ENCODE measurements around the gene CSTPP1.
A peak's percentile ranks its signal among the peaks of the same experiment; 100 is the strongest.

The CSTPP1 gene

DNA sequence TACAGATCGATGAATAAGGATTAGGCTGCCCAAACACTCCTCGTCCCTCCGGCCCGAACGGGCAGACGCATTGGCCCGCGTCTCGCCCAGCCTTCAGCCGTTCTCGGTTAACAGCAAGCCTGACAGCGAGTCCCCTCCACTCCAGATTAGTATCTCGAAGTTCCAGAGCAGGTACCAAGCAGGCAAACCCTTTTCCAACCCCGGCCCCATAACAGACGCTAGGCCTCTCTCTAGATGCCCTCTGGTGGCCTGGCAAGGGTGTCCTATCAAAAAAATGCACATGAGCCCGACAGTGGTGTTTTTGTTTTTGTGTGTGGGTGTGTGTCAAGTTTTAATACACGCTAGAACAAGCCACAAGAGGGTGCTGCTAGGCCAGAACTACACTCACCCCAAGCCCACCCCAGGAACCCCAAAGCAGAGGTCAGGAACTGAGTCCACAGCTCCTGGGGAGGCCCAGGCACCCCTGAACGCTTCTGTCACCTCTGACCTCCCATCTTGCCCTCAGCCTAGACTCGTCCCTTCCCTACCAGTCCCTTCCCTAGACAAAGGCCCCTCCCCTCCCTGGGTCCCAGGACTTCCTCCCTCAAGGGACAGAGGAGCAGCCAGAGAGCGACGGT, 240.8 kb downstream of the CSTPP1 start:
- peak overlapping the region; percentile 97 to 99 (median 98) for H3K4me3 Mint-ChIP-seq
- TF ChIP-seq, protein P1, sequence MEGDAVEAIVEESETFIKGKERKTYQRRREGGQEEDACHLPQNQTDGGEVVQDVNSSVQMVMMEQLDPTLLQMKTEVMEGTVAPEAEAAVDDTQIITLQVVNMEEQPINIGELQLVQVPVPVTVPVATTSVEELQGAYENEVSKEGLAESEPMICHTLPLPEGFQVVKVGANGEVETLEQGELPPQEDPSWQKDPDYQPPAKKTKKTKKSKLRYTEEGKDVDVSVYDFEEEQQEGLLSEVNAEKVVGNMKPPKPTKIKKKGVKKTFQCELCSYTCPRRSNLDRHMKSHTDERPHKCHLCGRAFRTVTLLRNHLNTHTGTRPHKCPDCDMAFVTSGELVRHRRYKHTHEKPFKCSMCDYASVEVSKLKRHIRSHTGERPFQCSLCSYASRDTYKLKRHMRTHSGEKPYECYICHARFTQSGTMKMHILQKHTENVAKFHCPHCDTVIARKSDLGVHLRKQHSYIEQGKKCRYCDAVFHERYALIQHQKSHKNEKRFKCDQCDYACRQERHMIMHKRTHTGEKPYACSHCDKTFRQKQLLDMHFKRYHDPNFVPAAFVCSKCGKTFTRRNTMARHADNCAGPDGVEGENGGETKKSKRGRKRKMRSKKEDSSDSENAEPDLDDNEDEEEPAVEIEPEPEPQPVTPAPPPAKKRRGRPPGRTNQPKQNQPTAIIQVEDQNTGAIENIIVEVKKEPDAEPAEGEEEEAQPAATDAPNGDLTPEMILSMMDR (IDR thresholded peaks at IDR 0.05; ENCODE audit: unreplicated experiment in 3 of 3) = peak; percentile 58 to 81 (median 78)
- H3K9me3 Mint-ChIP-seq = no peaks in the 10 kb centered on the region
- H3K27me3 Mint-ChIP-seq (ENCODE audit: low read depth) = no peaks in the 10 kb centered on the region
- H3K4me1 Mint-ChIP-seq = peaks cover 24% of the 10 kb centered on the region
- H3K36me3 Mint-ChIP-seq (ENCODE audit: low read depth) = peaks cover 24% of the 10 kb centered on the region
- H3K27ac Mint-ChIP-seq = peak overlapping the region; percentile 99 to 100 (median 99)

DNA sequence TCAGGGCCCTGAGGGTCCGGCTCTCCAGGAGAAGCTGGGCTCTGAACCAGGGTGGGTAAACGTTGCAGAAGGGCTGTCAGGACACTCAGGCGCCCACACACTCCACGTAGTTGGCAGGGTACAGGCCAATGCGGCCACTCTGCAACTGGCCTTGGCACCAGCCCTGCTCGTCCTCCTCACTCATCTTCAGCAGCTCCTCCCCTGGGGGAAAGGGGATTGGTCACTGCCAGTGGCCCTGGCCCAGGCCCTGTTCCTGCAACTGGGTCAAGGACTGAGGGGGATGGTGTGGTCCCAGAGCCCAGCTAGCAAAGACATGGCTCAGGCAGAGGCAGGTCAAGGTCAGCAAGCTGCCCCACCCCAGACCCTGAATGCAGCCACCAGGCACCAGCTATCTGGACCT, 241.3 kb downstream of the CSTPP1 start:
- Mint-ChIP-seq H3K9me3 (no peaks in the 10 kb centered on the region), H3K4me3 (peak overlapping the region; percentile 97 to 99 (median 98)), H3K36me3 (ENCODE audit: low read depth) (peaks cover 21% of the 10 kb centered on the region), H3K27me3 (ENCODE audit: low read depth) (no peaks in the 10 kb centered on the region), H3K27ac (peak overlapping the region; percentile 99 to 100 (median 99)), H3K4me1 (peaks cover 24% of the 10 kb centered on the region)
- TF ChIP-seq, protein P1 (IDR thresholded peaks at IDR 0.05; ENCODE audit: unreplicated experiment in 3 of 3) = no peak

DNA sequence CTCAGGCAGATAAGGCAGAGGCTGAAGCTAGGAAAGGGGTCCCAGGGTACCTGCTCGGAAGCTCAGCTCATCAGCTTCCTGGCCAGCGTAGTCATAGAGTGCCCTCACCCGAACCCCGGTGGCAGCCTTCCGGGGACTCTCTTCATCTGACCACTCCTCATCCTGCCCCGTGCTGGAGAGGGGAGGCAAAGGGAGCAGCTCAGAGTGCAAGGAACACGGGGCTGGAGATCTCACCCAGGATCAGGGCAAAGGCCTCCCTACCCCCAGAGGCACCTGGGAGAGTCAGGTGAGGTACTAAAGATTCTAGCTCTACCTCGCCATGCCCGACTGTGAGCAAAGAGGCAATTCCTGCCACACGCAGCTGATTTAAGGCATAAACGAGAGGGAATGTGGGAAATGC, 241.8 kb downstream of the CSTPP1 start:
- Mint-ChIP-seq H3K4me3 (peak overlapping the region in 1 of 3 experiments; percentile 34), H3K36me3 (ENCODE audit: low read depth) (peaks cover 16% of the 10 kb centered on the region), H3K27ac (no peak overlapping the region), H3K27me3 (ENCODE audit: low read depth) (no peaks in the 10 kb centered on the region), H3K4me1 (peaks cover 24% of the 10 kb centered on the region), H3K9me3 (no peaks in the 10 kb centered on the region)
- TF ChIP-seq, protein P1 (IDR thresholded peaks at IDR 0.05; ENCODE audit: unreplicated experiment in 3 of 3) = no peak

DNA sequence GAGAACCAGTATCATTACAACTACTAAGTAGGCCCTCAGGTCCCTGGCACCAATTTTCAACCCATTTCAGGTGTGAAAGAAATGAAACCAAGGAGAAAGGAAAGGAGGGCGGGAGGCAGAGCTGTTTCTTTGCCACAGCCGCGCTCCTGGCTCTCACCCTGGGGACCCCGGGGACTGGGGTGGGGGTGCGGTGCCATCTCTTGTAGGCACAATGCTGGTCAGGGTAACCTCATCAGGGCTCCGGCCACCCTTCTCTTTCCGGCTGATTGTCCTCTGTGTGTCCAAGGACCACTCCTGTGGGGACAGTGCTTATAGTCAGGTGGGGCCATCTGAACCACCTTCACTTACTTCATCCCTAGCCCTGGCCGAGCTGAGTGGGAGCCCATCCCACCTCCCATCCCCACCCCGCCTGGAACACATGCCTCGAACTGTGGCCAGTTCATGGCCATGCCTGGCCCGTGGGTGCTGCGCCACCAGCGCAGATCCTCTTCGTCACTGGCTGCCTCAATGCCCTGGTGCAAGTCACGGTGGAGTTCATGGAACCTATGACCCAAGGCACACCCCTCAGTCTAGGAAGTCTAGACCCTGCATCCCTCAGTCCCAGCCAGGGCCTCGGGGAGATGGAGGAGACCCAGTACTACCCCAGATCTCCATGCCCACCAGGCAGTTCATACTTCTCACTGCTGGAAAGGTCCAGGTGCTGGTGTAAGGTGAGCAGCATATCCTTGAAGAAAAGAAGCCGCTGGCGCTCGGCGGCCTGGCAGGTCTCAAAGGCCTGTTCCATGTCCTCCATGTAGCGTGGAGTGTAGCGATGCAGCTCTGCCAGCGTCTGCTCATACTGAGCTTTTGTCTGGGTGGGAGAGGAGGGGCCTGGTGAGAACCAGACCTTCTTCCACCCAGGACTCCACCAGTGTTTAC, 242.4 kb downstream of the CSTPP1 start:
- H3K27me3 Mint-ChIP-seq (ENCODE audit: low read depth) = no peaks in the 10 kb centered on the region
- peak overlapping the region; percentile 4 to 70 (median 69) for H3K4me3 Mint-ChIP-seq
- H3K36me3 Mint-ChIP-seq (ENCODE audit: low read depth) = peaks cover 9% of the 10 kb centered on the region
- no peaks in the 10 kb centered on the region for H3K9me3 Mint-ChIP-seq
- TF ChIP-seq, protein P1 (IDR thresholded peaks at IDR 0.05; ENCODE audit: unreplicated experiment in 3 of 3) = no peak
- H3K4me1 Mint-ChIP-seq = peaks cover 19% of the 10 kb centered on the region
- H3K27ac Mint-ChIP-seq = peak overlapping the region; percentile 9 to 40 (median 34)

DNA sequence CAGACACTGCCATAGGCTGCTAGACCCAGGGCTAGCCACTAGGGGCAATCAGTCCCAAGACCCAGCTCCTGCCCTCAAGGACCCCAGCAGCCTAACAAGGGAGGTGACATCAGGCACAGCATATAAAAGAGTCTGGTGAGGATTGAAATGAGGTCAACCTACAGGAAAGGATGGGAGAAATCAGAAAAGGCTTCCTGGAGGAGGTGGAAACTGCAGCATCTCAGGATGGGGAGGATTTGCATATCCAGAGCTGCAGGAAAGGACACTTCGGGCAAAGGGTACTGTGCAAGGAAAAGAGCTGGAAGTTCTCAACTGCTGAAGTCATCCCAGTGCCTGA, 243.1 kb downstream of the CSTPP1 start:
- peaks cover 23% of the 10 kb centered on the region for H3K4me1 Mint-ChIP-seq
- H3K27me3 Mint-ChIP-seq (ENCODE audit: low read depth) = no peaks in the 10 kb centered on the region
- H3K27ac Mint-ChIP-seq = peak overlapping the region; percentile 9 to 40 (median 34)
- H3K4me3 Mint-ChIP-seq = peak overlapping the region; percentile 4 to 70 (median 69)
- H3K36me3 Mint-ChIP-seq (ENCODE audit: low read depth) = peaks cover 7% of the 10 kb centered on the region
- TF ChIP-seq, protein P1 (IDR thresholded peaks at IDR 0.05; ENCODE audit: unreplicated experiment in 3 of 3) = peak; percentile 36 to 52 (median 49)
- no peaks in the 10 kb centered on the region for H3K9me3 Mint-ChIP-seq
